HL-60 (cell line): ENCODE data around the gene CLN6.

Source experiments
- CTCF ChIP-seq: IDR thresholded peaks from one replicate; pipeline ENCODE4 v1.5.1; 2011; ENCODE audit warnings: low read length, control low read depth, inconsistent platforms; ENCODE audit not compliant: insufficient read depth
- GABPA ChIP-seq: IDR thresholded peaks from 2 replicates; pipeline ENCODE4 v1.6.1; 2012; ENCODE audit warnings: low read depth
- POLR2AphosphoS5 ChIP-seq: IDR thresholded peaks from 2 replicates; pipeline ENCODE4 v1.6.1; 2012; ENCODE audit warnings: low read depth
- REST ChIP-seq: IDR thresholded peaks from 2 replicates; pipeline ENCODE4 v1.6.1; 2012; ENCODE audit warnings: low read depth; ENCODE audit not compliant: insufficient replicate concordance

GRCh38 chr15:68224108-68224507 lies 5.4 kb downstream of the CLN6 start:
- no peak for TF ChIP-seq REST
- no peak for TF ChIP-seq CTCF
- no peak for TF ChIP-seq GABPA
- TF ChIP-seq POLR2AphosphoS5 = no peak
